HG03378 (cell line): Measurements from ENCODE around the gene ATXN10.

ENCODE experiments used
- ATAC-seq: cut with Tn5 transposase; IDR thresholded peaks from one replicate; pipeline ENCODE4 v1.9.1; 2021; ENCODE audit warnings: mild to moderate bottlenecking, moderate library complexity; ENCODE audit not compliant: unreplicated experiment

ATXN10 gene

DNA sequence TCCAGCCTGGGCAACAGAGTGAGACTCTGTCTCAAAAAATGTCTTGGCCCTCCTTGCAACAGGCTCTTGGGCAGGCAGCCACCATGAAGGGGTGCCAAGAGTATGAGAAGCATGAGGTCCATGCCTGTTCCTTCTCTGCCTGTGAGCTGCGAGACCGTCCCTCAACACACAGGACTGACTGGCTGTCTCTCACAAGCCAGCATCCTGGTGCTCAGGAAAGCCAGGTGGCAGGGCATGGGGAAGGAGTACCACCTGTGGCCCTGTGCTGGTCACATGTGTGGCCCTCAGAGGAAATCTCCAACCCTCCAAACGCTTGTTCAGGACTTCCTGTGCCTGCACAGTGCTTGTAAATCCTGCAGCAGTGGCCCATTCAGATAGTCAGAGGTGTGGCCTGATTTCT, 83.2 kb downstream of the ATXN10 start:
- ATAC-seq: no peak

DNA sequence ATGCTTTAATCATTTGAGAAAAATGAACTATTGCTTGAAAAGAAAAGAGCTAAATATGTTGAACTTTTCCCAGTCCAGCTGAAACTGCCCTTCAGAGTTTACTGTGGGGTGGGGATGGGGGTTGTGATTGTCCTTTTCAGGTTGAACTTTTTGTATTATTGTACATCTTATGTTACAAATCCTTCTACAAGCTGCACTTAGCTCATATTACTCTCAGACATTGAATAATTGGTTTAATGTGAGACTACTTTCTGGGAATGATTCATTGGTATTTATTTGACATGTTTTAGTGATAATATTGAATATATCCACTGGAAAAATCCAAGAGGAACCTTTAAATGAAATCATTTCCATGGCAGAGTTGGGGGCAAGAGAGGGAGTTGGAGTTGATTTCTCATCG, 84.9 kb downstream of the ATXN10 start:
- ATAC-seq: no peak

DNA sequence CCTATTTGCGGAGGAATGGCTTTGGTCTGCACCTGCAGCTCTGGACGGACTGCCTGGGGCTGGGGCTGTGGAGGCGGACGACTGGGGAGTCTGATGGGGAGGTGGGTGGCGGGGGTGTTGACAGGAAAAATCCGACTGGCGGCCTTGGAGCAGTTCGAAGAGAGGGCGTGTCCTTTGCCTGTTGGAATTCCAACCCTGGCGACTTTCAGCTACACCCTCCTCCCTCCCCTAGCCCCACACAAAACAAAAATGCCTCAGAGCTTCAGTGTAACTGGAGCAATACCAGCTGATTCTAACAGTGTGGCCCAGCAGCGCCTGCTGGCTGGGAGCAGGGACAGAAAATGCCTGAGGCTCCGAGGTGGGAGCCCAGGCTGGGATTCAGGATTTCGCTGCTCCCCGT, 85.4 kb downstream of the ATXN10 start:
- ATAC-seq: no peak

DNA sequence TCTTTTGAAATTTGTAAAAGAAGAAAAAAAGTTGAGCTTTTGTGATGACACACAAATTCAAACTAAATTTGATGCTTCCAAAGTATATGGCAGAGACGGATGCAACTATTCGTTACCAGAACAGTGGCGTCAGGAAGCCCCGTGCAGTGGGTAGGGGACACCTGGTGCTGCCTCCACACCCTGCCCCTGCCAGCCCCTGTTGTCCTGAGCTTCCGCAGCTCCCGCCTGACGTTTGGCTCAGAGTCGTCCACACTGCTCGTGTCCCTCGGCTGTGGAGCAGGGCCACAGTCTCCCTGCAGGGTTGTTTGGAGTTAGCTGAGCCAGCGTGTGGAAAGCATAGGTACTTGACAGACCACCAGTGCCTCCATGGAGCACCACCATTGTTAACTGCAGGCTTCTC, 86.3 kb downstream of the ATXN10 start:
- no peak for ATAC-seq

DNA sequence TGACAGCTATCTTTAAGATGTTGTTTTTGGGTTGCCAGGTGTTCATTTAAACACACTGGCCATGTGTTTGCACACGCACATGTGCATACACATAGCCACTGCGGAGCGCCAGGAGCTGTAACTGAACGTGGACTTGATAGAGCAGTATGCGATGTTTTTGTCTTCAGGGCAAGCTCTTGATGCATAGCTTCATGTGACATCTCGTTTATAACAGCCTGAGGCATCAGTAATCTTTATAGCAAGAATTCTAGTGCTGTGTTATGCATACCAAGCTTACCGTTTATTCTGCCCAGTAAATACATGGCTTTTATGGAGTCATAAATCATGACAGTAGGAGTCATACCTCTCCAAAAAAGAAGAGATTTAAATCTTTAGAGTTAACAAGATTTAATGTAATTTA, 87.0 kb downstream of the ATXN10 start:
- ATAC-seq: no peak

DNA sequence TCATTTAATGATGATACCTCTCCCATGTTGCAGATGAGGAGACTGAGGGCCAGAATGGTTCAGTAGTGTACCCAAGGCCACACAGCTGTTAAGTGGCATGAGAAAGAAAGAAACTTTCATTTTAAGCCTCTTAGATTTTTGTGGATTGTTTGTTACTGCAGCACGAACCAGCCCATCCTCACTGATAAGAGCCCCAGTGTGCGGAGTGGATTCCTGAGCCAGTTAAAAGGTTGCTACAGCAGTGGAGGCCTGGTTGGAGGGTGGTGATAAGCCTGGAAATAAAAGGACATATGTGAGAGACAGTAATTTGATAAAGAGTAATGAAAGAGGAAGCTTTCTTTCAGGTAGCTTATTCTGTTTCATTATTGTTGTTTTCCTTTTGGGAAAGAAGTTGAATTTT, 89.0 kb downstream of the ATXN10 start:
- no peak for ATAC-seq

DNA sequence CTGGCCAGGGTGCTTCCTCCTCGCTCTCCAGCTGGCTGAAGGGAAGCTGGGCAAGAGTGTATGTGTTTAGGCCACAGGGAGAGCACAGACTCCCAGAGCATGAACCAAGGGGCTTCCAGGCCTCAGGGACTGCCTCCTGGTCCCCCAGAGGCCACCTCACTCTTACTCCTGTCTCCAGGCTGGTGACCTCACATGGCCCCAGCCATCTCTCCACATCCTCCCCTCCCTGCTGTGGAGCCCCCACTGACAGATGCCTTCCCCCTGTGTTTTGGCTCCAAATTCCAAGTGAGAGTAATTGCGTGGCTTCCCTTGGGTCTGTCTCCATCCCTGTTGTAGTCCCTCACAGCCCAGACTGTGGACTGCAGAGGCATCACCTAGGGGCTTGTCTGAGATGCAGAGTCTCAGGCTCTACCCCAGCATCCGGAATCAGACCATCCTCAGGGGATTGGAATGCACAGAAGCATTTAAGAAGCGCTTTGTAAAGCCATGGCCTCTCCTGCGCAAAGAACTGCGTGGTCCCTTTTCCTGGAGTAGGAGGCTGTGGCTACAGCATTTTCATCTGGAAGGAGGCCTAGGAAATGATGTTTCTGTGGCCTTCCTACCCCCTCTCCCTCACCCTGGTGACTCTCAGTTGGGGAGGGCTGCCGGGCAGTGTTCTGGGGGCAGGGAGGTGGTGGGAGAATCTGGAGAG, 91.1 kb downstream of the ATXN10 start:
- no peak for ATAC-seq

DNA sequence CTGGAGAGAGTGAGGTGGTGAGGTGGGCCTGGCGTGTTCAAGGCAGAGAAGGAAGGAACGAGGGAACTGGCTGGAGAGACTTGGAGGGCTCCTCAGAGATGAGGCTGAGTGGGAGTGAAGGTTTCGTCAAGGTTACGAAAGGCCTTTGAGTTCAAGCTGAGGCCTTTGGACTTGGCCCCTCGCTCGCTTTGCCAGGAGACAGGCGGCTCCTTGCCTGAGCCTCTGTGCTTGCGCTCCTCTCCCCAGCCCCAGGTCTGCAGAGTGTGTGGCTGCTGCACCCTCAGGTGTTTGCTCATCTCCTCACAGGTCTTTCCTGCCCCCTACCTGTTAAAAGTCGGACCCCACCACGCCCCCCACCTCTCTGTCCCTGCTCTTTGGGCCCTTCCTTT, 91.6 kb downstream of the ATXN10 start:
- ATAC-seq: no peak

DNA sequence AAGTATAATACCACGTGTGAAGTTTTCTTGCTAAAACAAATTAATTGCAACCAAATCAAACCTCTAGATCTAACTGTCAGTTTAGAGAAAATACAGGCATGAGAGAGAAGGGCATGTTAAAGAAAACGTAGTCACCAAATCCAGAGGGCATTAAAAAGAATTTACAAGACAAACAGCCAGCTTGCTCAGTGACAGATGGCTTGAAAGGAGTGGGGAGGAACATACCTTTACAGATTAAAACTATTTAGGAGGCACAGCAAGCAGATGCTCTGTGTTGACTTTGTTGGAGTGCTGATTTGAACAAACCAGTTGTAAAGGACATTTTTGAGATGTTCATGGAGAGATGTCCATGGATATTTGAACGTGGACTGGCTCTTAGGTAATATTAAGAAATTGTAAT, 96.9 kb downstream of the ATXN10 start:
- no peak for ATAC-seq

DNA sequence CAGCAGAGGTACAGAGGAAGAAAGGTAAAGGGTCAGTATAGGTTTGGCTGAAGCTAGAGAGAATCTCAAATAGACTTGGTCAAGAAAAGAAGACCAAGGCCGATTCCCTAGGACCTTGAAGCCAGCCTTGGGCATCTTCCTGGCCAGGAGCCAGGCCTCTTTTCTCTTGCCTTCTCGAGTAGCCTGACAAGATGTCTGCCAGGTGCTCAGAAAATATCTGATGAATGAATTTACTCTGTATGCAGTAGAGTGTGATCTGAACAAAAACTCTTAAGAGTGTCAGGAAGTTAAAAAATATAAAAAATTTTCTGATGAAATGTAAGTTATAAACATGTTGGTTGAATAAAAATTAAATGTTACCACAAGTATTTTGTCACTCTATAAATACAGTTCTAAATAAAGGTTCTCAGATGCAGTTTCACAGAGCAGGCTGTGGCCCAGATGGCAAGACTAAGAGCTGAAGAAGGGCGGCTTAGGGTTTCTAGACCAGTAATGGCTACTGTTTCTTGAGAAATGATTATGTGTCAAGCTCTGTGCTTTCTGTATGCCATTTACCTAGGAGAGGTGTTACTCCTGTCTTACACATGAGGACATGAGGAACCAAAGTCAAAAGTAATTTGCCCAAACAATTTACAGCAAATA, 98.1 kb downstream of the ATXN10 start:
- ATAC-seq: no peak

DNA sequence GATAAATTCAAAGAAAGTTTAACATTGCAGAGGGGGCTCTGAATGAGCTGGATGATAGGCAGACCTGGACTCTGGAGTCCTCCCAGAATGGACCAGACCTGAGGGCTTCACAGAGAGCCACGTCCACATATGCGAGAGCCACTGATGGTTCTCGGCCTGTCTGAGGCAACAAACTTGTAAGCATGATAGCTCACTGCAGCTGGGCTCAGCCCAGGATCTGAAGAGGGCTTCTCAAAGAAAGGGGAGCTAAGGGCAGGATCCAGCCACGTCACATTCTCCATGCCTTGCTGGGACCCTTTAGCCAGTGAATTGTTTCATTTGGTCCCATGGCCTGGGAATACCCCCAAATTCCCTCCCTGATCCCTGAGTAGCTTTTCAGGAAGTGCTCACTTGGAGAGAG, 98.9 kb downstream of the ATXN10 start:
- no peak for ATAC-seq

DNA sequence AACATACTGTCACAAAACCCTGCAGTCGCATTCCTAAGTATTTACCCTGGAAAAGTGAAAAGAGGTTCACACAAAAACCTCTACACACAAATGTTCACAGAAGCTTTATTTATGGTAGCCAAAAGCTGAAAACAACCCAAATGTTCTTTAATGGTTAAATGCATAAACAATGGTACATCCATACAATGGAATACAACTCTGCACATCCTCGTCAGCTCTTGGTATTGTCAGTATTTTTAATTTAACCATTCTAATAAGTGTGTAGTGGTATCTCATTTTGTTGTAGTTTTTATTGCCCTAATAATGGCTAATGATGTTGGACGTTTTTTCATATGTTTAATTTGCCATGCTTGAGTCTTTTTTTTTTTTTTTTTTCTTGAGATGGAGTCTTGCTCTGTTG, 99.4 kb downstream of the ATXN10 start:
- no peak for ATAC-seq

DNA sequence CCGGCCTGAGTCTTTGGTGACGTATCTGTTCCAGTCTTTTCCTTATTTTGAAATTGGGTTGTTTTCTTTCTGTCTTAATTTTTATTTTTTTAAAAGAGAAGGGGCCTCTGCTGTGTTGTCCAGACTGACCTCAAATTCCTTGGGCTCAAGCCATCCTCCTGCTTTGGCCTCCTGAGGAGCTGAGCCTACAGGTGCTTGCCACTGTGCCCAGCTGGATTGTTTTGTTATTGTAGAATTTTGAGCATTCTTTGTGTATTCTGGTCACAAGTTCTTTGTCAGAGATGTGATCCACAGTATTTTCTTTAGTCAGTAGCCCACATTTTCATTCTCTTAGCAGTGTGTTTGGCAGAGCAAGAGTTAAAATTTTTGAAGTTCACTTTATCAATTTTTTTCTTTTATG, 100.1 kb downstream of the ATXN10 start:
- ATAC-seq: no peak

DNA sequence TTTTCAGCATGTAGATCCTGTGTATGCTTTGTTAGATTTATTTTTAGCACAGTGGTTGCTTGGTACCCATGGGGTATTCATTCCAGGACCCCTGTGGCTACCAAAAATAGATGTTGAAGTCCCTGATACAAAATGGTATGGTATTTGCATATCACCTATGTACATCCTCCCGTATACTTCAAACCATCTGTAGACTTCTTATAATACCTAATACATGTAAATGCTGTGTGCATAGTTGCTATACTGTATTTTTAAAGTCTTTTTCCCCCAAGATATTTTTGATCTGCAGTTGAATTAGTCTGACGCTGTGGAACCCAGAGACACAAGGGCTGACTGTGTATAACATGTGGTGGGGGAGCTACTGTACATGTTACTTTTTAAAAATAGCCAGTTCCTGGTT, 101.1 kb downstream of the ATXN10 start:
- no peak for ATAC-seq

DNA sequence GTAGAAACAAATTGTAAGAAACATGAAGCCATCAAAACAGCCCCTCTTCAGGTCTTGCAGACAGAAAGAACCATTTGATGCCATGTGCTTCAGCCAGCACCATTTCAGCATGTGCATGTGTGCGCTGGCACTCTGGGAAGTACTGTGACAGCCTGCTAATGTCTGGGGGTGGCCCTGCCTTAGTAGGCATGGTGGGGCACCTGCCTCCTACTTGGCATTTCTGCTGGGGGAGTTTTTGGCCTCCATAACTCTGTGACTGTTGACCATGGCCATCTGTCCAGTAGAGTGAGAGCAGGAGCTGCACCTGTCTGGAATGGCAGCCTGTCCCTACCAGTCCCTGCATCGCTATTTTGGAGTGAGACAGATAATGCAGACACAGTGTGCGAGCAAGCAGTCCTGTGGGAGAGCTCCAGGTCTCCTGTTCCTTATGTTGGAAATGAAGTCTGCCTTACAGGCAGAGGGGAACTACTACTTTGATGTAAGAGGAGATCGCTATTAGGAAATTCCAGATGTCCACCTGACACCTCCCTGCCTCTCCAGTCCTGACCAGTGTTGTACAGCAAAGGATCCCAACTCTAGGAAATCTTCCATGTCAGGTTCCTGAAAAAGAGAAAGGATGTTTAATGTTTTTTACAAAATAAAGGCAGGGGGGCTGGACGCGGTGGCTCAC, 102.5 kb downstream of the ATXN10 start:
- no peak for ATAC-seq

DNA sequence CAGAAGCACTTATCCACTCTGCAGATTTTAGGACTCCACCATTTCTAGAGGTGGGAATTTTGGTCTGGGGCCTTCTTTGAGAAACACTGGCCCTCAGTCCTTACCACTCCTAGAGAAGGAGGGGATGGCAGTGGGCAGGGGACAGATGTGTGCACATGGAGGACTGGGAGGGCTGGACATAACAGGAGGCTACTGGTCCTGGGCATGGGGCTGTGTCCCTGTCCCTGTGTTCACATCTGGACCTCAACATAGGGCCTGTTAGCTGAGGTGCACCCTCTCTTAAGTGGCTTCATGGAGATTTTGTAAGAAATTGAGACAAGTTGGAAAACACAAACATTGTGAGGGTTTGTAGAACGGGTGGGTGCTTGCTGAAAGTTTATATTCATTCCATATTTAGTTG, 103.4 kb downstream of the ATXN10 start:
- no peak for ATAC-seq

DNA sequence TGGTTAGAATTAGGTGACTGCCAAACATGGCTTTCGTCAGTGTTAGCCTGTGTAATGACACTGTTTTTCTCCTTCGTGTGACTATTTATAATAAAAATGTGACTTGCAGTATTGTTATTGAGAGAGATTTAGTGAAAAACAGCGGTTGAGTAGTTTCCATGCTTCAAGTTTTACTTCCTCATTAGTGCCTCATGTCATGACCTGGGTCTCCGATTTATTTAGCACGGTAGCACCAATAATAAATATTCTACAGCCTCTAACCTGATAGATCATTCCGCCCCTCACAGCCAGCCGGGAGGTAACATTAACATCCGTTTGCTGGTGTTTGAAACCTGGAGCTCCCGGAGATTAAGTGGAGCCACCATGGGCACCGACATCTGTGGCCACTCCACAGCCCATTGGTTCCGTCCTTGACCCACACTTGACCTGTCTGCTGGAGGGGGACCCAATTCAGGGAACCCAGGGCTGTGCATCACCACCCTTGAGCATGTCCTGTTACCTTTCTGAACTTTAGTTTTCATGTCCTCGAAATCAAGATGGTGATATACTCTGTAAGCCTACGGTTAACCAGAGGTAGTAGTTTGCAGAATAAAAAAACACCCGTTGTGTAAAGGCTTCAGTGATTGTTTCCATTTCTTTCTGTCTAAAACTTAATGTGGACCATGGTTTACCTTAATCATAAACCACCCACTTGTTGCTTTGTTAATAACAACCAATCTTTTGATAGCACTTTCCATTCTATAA, 104.1 kb downstream of the ATXN10 start:
- peak; percentile 65 for ATAC-seq

DNA sequence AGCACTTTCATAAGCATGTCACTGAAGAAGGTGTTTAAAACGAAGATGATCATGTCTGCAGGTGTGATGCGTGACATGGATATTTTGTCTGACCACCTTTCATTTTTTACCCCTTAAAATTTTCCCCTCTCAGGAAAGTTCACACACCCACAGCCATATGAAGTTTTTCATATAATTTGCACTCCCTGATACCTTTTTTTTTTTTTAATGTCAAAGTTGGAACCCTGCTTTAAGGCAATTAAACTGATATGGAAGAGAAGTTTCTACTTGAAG, 104.6 kb downstream of the ATXN10 start:
- no peak for ATAC-seq

DNA sequence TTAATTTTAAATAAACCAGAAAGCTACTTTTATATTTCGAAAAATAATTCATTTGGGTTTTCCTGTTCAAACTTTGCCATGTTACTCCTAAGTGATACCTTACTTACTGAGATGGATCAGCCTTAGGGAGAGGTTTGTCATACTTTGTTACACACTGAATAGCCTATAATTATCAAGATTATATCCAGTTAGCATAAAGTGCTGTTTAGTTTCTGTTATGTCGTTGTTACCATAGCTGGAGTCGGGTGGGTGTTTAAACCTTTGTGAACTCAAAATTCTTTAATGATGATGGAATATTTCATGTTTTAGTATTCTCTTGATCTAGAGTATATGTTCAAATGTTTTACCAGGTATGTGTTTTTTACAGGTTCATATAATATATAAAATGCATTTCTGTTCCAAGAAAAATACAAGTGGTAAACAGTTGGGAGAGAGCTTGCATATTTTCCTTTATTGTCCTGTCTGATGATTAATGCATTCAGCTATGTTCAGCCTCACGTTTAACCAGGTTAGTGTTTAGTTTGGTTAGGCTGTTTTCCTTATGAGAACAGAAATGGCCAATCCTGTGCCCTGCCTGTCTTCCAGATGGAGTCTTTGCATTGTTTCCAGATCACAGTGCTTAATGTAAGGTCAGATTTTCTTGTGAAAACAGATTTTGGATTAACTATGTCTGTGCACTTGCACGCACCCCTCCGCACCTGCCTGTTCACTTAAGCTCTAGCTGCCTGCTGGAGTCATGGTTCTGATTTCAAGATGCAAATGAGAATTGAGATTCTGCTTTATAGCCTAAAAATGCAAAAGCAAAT, 105.6 kb downstream of the ATXN10 start:
- no peak for ATAC-seq

DNA sequence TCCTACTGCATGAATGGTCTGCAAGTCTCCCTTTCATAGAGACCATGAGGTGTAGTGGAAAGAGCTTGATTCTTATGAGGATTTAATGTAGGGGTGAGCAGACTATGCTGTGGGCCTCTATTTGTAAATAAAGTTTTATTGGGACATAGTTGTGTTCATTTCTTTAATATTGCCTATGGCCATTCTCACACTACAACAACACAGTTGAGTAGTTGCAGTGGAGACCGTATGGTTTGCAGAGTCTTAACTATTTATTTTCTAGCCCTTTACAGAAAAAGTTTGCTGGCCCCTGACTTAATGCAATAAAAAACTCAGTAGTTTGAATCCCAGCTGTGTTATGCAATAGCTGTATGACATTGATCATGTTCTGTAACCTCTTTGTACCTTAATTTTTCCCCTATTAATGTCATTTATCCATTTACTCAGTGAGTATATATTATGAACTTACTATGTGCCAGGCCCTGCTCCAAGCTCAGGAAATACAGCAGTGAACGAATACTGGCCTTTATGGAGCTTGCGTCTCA, 106.3 kb downstream of the ATXN10 start:
- ATAC-seq: no peak

DNA sequence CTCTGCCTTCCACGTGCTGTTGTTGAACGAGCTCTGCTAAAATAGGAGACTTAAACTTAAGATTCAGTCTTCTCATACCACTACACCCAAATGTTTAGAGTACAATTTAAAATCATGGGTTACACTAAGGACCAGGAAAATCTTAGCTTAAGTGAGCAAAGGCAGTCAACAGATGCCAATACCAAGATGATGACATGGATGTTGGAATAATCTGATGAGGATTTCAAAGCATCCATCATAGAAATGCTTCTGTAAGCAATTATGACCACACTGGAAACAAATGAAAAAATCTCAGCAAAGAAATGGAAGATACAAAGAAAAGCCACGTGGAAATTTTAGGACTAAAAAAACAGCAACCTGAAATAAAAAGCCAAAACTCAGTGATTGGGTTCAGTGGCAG, 109.8 kb downstream of the ATXN10 start:
- ATAC-seq: no peak
